ENCODE measurements around the gene MYL6B.

- TF ChIP-seq POLR2A (IDR thresholded peaks at IDR 0.05; ENCODE audit: extremely low read depth, insufficient read length) (no peak), CTCF (IDR thresholded peaks at IDR 0.05; ENCODE audit: low read depth, low read length) (no peak), MAX (IDR thresholded peaks at IDR 0.05; ENCODE audit: low read depth, low read length) (no peak)
These were observed 46.4 kb downstream of the MYL6B start for GRCh38 chr12:56198836-56199235.

Measured in NB4 (cell line).